Fibroblast of villous mesenchyme (primary cell): ENCODE data around the gene S100A14. TPM values are rescaled to one million over a fixed set of nuclear protein-coding genes. Genes with fewer than 3 reads are reported as not detected.

Experiments
- DNase-seq: peaks from one replicate; pipeline ENCODE4 v3.0.0-alpha.2; 2010; ENCODE audit warnings: low read depth
- H3K4me3 ChIP-seq: 2 replicates; pipeline ENCODE4 v1.5.1; 2011; ENCODE audit warnings: low read depth, mild to moderate bottlenecking, low read length
- CTCF ChIP-seq: IDR thresholded peaks from 2 replicates; pipeline ENCODE4 v1.5.1; 2012; ENCODE audit warnings: low read depth, mild to moderate bottlenecking, low read length; ENCODE audit not compliant: insufficient read depth
- total RNA-seq: library from RNA; depleted of rRNA; stranded (reverse); fragments of >200 nt; gene quantifications from 2 replicates; pipeline ENCODE4 v1.2.3, GENCODE V29; 2012

The S100A14 gene
- total RNA-seq, 1 donor = not detected

GRCh38 chr1:153648000-153648643 is 32.0 kb upstream of the S100A14 start:
- DNase-seq = no peak
- no peak for TF ChIP-seq CTCF

GRCh38 chr1:153647346-153647714 is 31.2 kb upstream of the S100A14 start:
- TF ChIP-seq CTCF = no peak
- no peak overlapping the region for H3K4me3 ChIP-seq
- DNase-seq = no peak

More at GRCh38 chr1:153648000-153648643, 32.0 kb upstream of the S100A14 start:
- H3K4me3 ChIP-seq = no peak overlapping the region

GRCh38 chr1:153646672-153647345 is 30.7 kb upstream of the S100A14 start:
- DNase-seq = no peak
- TF ChIP-seq CTCF = no peak
- no peak overlapping the region for H3K4me3 ChIP-seq

- H3K4me3 ChIP-seq = no peak overlapping the region
- no peak for TF ChIP-seq CTCF
- DNase-seq = no peak
Observed at GRCh38 chr1:153643816-153644215, 27.7 kb upstream of the S100A14 start.

- no peak for TF ChIP-seq CTCF
- no peak overlapping the region for H3K4me3 ChIP-seq
- DNase-seq = no peak
Observed at GRCh38 chr1:153643100-153643499, 27.0 kb upstream of the S100A14 start.

- TF ChIP-seq CTCF = no peak
- DNase-seq = no peak
- H3K4me3 ChIP-seq = no peak overlapping the region
Observed at GRCh38 chr1:153642161-153642560, 26.0 kb upstream of the S100A14 start.
